GM12878 (cell line): ENCODE measurements around the gene SLC35A2. TPM values are rescaled to one million over a fixed set of nuclear protein-coding genes. Genes with fewer than 3 reads are reported as not detected.
A peak's percentile ranks its signal among the peaks of the same experiment; 100 is the strongest.

ENCODE experiments used
- BMI1 ChIP-seq: fragments of 450-650 bp; IDR thresholded peaks from 2 replicates; pipeline ENCODE4 v1.6.1; 2016; ENCODE audit warnings: mild to moderate bottlenecking, moderate library complexity, borderline replicate concordance
- CUX1 ChIP-seq: IDR thresholded peaks from 2 replicates; pipeline ENCODE4 v1.6.1; 2012; ENCODE audit warnings: improper control_type of control experiment, low read depth, low read length; ENCODE audit not compliant: insufficient replicate concordance
- E2F4 ChIP-seq: IDR thresholded peaks from 2 replicates; pipeline ENCODE4 v1.6.1; 2012; ENCODE audit warnings: low read depth, low read length, improper control_type of control experiment
- EGR1 ChIP-seq, 2 experiments: IDR thresholded peaks; 1 replicate in 1 of 2; 2 replicates in 1 of 2; pipeline ENCODE4 v1.6.1; 2011 to 2012; ENCODE audit warnings: low read depth in 2 of 2, low read length in 2 of 2, borderline replicate concordance in 1 of 2, mild to moderate bottlenecking in 1 of 2, moderate library complexity in 1 of 2
- GATAD2B ChIP-seq: fragments of 450-650 bp; conservative IDR thresholded peaks from 2 replicates; pipeline ENCODE4 v1.6.1; 2017; ENCODE audit warnings: low read depth, mild to moderate bottlenecking, moderate library complexity
- IKZF2 ChIP-seq, 2 experiments: fragments of 450-650 bp; IDR thresholded peaks; 2 replicates each; pipeline ENCODE4 v1.6.1; 2017; ENCODE audit warnings: mild to moderate bottlenecking in 2 of 2, moderate library complexity in 2 of 2
- NFIC ChIP-seq: IDR thresholded peaks from 2 replicates; pipeline ENCODE4 v1.6.1; 2012; ENCODE audit warnings: low read depth, mild to moderate bottlenecking, inconsistent platforms, low read length, moderate library complexity
- NFYB ChIP-seq: IDR thresholded peaks from 2 replicates; pipeline ENCODE4 v1.6.1; 2011; ENCODE audit warnings: low read depth, mild to moderate bottlenecking, low read length, improper control_type of control experiment, moderate library complexity; ENCODE audit not compliant: insufficient read depth
- SRF ChIP-seq, 2 experiments: IDR thresholded peaks; 2 replicates each; pipeline ENCODE4 v1.6.1; 2011; ENCODE audit warnings: low read depth in 2 of 2, low read length in 2 of 2, mild to moderate bottlenecking in 1 of 2, moderate library complexity in 1 of 2
- WRNIP1 ChIP-seq: IDR thresholded peaks from 2 replicates; pipeline ENCODE4 v1.6.1; 2011; ENCODE audit warnings: low read depth, low read length, improper control_type of control experiment, borderline replicate concordance
- ZBED1 ChIP-seq: IDR thresholded peaks from 2 replicates; pipeline ENCODE4 v1.6.1; 2016; ENCODE audit warnings: borderline replicate concordance
- ZNF622 ChIP-seq: fragments of 450-650 bp; IDR thresholded peaks from 2 replicates; pipeline ENCODE4 v1.6.1; 2017; ENCODE audit warnings: mild to moderate bottlenecking, inconsistent platforms
- ZZZ3 ChIP-seq: IDR thresholded peaks from 2 replicates; pipeline ENCODE4 v1.6.1; 2011; ENCODE audit warnings: low read depth; ENCODE audit not compliant: control insufficient read depth, insufficient read length
- polyA plus RNA-seq, 11 experiments: library from polyadenylated mRNA; depleted of rRNA in 4 of 11; unstranded in 6 of 11; stranded (reverse) in 5 of 11; fragments of >200 nt; fragmentation: Nextera tagmentation in 4 of 11; fragmentation: Illumina TruSeq in 1 of 11; extraction: Ambion mirVana in 4 of 11; extraction: Trizol in 1 of 11; gene quantifications; 1 replicate in 1 of 11; 2 replicates in 10 of 11; pipeline versions ENCODE4 v1.2.1 to v1.2.3, GENCODE V29; 2011 to 2016; ENCODE audit warnings: inconsistent platforms in 2 of 11, missing spikeins in 2 of 11, low read depth in 1 of 11
- total RNA-seq, 4 experiments: library from RNA; depleted of rRNA in 3 of 4; stranded (reverse); fragments of >200 nt in 3 of 4; fragmentation: Illumina TruSeq in 1 of 4; extraction: Trizol in 1 of 4; gene quantifications; 2 replicates each; pipeline versions ENCODE4 v1.2.1 to v1.2.3, GENCODE V29; 2013 to 2021
- TF ChIP-seq, protein P1 (sequence below): IDR thresholded peaks from 2 replicates; pipeline ENCODE4 v1.6.1; 2012; ENCODE audit warnings: low read length, inconsistent platforms
- TF ChIP-seq, protein P2 (sequence below): IDR thresholded peaks from 2 replicates; pipeline ENCODE4 v1.6.1; 2012; ENCODE audit warnings: low read depth, low read length, improper control_type of control experiment
- TF ChIP-seq, protein P3 (sequence below): fragments of 150-350 bp; IDR thresholded peaks from 2 replicates; pipeline ENCODE4 v1.6.1; 2016; ENCODE audit warnings: low read depth, low read length

The SLC35A2 gene
- total and polyA plus RNA-seq, 10 of the 15 experiments (the other 5 are each of a cell fraction or from before 2014, with no cell fraction given): 2.1 to 27.4 (median 14.9) TPM

DNA sequence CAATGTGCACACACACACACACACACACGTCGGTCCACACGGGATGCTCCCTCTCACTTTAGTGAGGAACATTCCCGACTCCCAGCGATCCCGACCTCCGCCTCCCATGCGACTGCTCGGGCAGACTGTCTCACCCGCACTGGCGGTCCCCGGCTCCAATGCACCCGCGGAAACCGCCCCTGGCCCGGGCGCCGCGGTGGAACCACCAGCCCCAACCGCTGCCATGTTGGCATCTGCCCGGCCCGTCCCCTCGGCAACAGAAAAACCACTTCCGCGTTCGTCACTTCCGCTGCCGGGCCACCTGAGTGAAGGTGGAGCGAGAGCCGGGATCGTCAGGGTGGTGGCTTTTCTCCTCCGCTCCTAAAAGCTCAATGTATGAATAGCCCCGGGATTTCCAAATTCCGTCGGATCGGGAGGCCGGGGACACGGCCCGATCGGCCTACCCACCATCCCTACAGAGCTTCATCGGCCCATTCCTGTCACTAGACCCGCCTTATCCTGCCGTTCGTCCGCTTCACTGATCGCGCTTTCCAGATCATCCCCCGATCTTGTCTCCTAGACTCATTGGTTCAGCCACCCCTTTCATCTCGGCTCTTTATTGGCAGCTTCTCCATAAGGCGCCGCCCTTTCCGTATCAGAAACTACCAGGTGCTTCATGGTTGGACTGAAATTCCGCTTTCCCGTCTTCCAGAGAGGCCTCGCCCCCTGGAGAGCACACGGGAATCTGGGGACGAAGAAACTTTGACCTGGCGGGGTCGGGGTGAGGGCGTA, at the start of gene SLC35A2 (continued):
- TF ChIP-seq CUX1 (no peak), GATAD2B (no peak), ZBED1 (peak; percentile 13; the same call in 1 of the 2 replicates), NFYB (peak; percentile 33; the same call in 1 of the 2 replicates), WRNIP1 (no peak), ZZZ3 (no peak), ZNF622 (no peak), EGR1 (IDR thresholded peaks at IDR 0.05; ENCODE audit: borderline replicate concordance in 1 of 2, low read depth in 2 of 2, low read length in 2 of 2) (no peak), IKZF2 (IDR thresholded peaks at IDR 0.05) (peak; percentile 46 to 54), BMI1 (peak; percentile 85), NFIC (peak; percentile 30; the same call in 1 of the 2 replicates), E2F4 (no peak), SRF (IDR thresholded peaks at IDR 0.05; ENCODE audit: low read depth in 2 of 2, low read length in 2 of 2) (no peak)
- TF ChIP-seq, protein P1, sequence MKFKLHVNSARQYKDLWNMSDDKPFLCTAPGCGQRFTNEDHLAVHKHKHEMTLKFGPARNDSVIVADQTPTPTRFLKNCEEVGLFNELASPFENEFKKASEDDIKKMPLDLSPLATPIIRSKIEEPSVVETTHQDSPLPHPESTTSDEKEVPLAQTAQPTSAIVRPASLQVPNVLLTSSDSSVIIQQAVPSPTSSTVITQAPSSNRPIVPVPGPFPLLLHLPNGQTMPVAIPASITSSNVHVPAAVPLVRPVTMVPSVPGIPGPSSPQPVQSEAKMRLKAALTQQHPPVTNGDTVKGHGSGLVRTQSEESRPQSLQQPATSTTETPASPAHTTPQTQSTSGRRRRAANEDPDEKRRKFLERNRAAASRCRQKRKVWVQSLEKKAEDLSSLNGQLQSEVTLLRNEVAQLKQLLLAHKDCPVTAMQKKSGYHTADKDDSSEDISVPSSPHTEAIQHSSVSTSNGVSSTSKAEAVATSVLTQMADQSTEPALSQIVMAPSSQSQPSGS: peak; percentile 53; the same call in 1 of the 2 replicates
- TF ChIP-seq, protein P2, sequence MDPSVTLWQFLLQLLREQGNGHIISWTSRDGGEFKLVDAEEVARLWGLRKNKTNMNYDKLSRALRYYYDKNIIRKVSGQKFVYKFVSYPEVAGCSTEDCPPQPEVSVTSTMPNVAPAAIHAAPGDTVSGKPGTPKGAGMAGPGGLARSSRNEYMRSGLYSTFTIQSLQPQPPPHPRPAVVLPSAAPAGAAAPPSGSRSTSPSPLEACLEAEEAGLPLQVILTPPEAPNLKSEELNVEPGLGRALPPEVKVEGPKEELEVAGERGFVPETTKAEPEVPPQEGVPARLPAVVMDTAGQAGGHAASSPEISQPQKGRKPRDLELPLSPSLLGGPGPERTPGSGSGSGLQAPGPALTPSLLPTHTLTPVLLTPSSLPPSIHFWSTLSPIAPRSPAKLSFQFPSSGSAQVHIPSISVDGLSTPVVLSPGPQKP: 0 out of 2 replicates have a peak, but pooled peaks have one; percentile 29
- TF ChIP-seq, protein P3, sequence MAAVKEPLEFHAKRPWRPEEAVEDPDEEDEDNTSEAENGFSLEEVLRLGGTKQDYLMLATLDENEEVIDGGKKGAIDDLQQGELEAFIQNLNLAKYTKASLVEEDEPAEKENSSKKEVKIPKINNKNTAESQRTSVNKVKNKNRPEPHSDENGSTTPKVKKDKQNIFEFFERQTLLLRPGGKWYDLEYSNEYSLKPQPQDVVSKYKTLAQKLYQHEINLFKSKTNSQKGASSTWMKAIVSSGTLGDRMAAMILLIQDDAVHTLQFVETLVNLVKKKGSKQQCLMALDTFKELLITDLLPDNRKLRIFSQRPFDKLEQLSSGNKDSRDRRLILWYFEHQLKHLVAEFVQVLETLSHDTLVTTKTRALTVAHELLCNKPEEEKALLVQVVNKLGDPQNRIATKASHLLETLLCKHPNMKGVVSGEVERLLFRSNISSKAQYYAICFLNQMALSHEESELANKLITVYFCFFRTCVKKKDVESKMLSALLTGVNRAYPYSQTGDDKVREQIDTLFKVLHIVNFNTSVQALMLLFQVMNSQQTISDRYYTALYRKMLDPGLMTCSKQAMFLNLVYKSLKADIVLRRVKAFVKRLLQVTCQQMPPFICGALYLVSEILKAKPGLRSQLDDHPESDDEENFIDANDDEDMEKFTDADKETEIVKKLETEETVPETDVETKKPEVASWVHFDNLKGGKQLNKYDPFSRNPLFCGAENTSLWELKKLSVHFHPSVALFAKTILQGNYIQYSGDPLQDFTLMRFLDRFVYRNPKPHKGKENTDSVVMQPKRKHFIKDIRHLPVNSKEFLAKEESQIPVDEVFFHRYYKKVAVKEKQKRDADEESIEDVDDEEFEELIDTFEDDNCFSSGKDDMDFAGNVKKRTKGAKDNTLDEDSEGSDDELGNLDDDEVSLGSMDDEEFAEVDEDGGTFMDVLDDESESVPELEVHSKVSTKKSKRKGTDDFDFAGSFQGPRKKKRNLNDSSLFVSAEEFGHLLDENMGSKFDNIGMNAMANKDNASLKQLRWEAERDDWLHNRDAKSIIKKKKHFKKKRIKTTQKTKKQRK: peak; percentile 39; the same call in 1 of the 2 replicates
